GM12878 (cell line): Measurements from ENCODE around the gene PSORS1C1. TPM values are rescaled to one million over a fixed set of nuclear protein-coding genes. Genes with fewer than 3 reads are reported as not detected.

ENCODE experiments used
- ATAC-seq: fragments of 200-7000 bp; cut with Tn5 transposase; 3 replicates; pipeline ENCODE4 v1.9.1; 2020; ENCODE audit warnings: mild to moderate bottlenecking, moderate library complexity
- BruUV-seq: library from RNA; stranded (reverse); fragments of 400-500 nt; replicated peaks from 2 replicates; lab custom pipeline; 2021; lab: Mats Ljungman, UMichigan
- CTCF ChIA-PET: fragments of 300-600 bp; sonication (Branson Sonifier 250); formaldehyde crosslinking; extraction: SDS; loops from one replicate; lab custom pipeline; 2021; ENCODE audit warnings: inconsistent platforms; lab: Yijun Ruan, JAX
- POLR2A ChIA-PET: fragments of 350-600 bp; formaldehyde crosslinking; extraction: SDS; loops from one replicate; lab custom pipeline; 2021; ENCODE audit warnings: inconsistent platforms; lab: Charles Lee
- RAD21 ChIA-PET: fragments of 300-600 bp; sonication (Branson Sonifier 250); formaldehyde crosslinking; loops from one replicate; lab custom pipeline; 2023; ENCODE audit warnings: antibody characterized with exemption; ENCODE audit not compliant: unreplicated experiment; lab: Charles Lee
- SMC1A ChIA-PET: fragments of 300-600 bp; sonication (Branson Sonifier 250); formaldehyde crosslinking; loops from one replicate; lab custom pipeline; 2023; ENCODE audit not compliant: unreplicated experiment, uncharacterized antibody; lab: Charles Lee
- DNase-seq: peaks from one replicate; pipeline ENCODE4 v3.0.0-alpha.2; 2011; ENCODE audit warnings: low read depth, low spot score
- FAIRE-seq: peaks from 3 replicates; lab custom pipeline; 2011; peaks lifted over from hg19 to GRCh38; lab: Jason Lieb, UNC
- H2AFZ ChIP-seq: 2 replicates; pipeline ENCODE4 v1.6.0; 2011; ENCODE audit warnings: low read depth, low read length, control low read depth; ENCODE audit not compliant: control insufficient read depth
- H3K27ac ChIP-seq: 2 replicates; pipeline ENCODE4 v1.5.1; 2011; ENCODE audit warnings: control low read depth; ENCODE audit not compliant: control insufficient read depth, insufficient read depth
- H3K27me3 ChIP-seq, 2 experiments: replicated peaks in 1 of 2; 2 replicates each; pipeline versions ENCODE4 v1.6.0 to v1.6.1; 2011; ENCODE audit warnings: low read length in 1 of 2; ENCODE audit not compliant: control insufficient read depth in 2 of 2, insufficient read depth in 2 of 2
- H3K36me3 ChIP-seq, 2 experiments: 2 replicates each; pipeline ENCODE4 v1.5.1; 2011; ENCODE audit warnings: low read length in 1 of 2; ENCODE audit not compliant: control insufficient read depth in 2 of 2, insufficient read depth in 2 of 2
- H3K4me1 ChIP-seq: 2 replicates; pipeline ENCODE4 v1.6.1; 2011; ENCODE audit warnings: mild to moderate bottlenecking, low read length, moderate library complexity, mixed read lengths; ENCODE audit not compliant: control insufficient read depth, insufficient read depth
- H3K4me2 ChIP-seq: 2 replicates; pipeline ENCODE4 v1.6.0; 2011; ENCODE audit warnings: control low read depth; ENCODE audit not compliant: control insufficient read depth, insufficient read depth
- H3K4me3 ChIP-seq: fragments of 200-600 bp; sonication (generic); 2 replicates; pipeline ENCODE4 v1.5.1; 2016
- H3K79me2 ChIP-seq: 2 replicates; pipeline ENCODE4 v1.6.0; 2011; ENCODE audit warnings: low read length; ENCODE audit not compliant: control insufficient read depth, insufficient read depth
- H3K9ac ChIP-seq: 2 replicates; pipeline ENCODE4 v1.8.0; 2011; ENCODE audit warnings: low read length, control low read depth, mixed read lengths; ENCODE audit not compliant: control insufficient read depth, insufficient read depth
- H3K9me3 ChIP-seq: replicated peaks from 3 replicates; pipeline ENCODE4 v1.5.1; 2011; ENCODE audit warnings: mild to moderate bottlenecking, low read length; ENCODE audit not compliant: control insufficient read depth, insufficient read depth
- H4K20me1 ChIP-seq: 2 replicates; pipeline ENCODE4 v1.6.0; 2011; ENCODE audit not compliant: control insufficient read depth, insufficient read depth
- BRCA1 ChIP-seq: IDR thresholded peaks from 2 replicates; pipeline ENCODE4 v1.6.1; 2011; ENCODE audit warnings: low read depth, low read length, improper control_type of control experiment
- CREB1 ChIP-seq: IDR thresholded peaks from 2 replicates; pipeline ENCODE4 v1.6.1; 2012; ENCODE audit warnings: low read depth, mild to moderate bottlenecking, inconsistent platforms
- IKZF1 ChIP-seq: fragments of 450-650 bp; conservative IDR thresholded peaks from 2 replicates; pipeline ENCODE4 v1.6.1; 2017; ENCODE audit warnings: antibody characterized with exemption, mild to moderate bottlenecking
- KDM1A ChIP-seq: fragments of 200-600 bp; sonication (generic); IDR thresholded peaks from 2 replicates; pipeline ENCODE4 v1.6.1; 2016; ENCODE audit warnings: borderline replicate concordance
- KLF5 ChIP-seq: fragments of 450-650 bp; IDR thresholded peaks from 2 replicates; pipeline ENCODE4 v1.6.1; 2014; ENCODE audit warnings: mild to moderate bottlenecking; ENCODE audit not compliant: partially characterized antibody
- MEF2A ChIP-seq: IDR thresholded peaks from 2 replicates; pipeline ENCODE4 v1.6.1; 2011; ENCODE audit warnings: low read depth, mild to moderate bottlenecking, low read length, moderate library complexity; ENCODE audit not compliant: insufficient read depth
- MXI1 ChIP-seq: fragments of 150-350 bp; IDR thresholded peaks from 2 replicates; pipeline ENCODE4 v1.6.1; 2011; ENCODE audit warnings: low read depth, mild to moderate bottlenecking, inconsistent platforms, low read length, improper control_type of control experiment
- NFYA ChIP-seq: IDR thresholded peaks from 2 replicates; pipeline ENCODE4 v1.6.1; 2011; ENCODE audit warnings: low read depth, mild to moderate bottlenecking, low read length, improper control_type of control experiment, borderline replicate concordance
- ZZZ3 ChIP-seq: IDR thresholded peaks from 2 replicates; pipeline ENCODE4 v1.6.1; 2011; ENCODE audit warnings: low read depth; ENCODE audit not compliant: control insufficient read depth, insufficient read length
- WGBS: methylation state at CpG from one replicate; pipeline ENCODE4 v1.1.6; 2016; ENCODE audit warnings: low lambda C conversion rate; ENCODE audit not compliant: insufficient replicate concordance, insufficient coverage; ENCODE audit errors: missing lambda C conversion rate; 5-methylcytosine and 5-hydroxymethylcytosine counted together
- in situ Hi-C: fragments of 300-500 bp; cut with MboI; formaldehyde crosslinking; loops from 9 replicates; pipeline ENCODE4 v1.14.3; 2018; ENCODE audit warnings: mixed read lengths
- intact Hi-C: fragments of 100-400 bp; cut with micrococcal nuclease; formaldehyde crosslinking; loops from one replicate; pipeline ENCODE4 v1.14.2; 2022; ENCODE audit not compliant: unreplicated experiment
- polyA plus RNA-seq, 11 experiments: library from polyadenylated mRNA; depleted of rRNA in 4 of 11; unstranded in 6 of 11; stranded (reverse) in 5 of 11; fragments of >200 nt; fragmentation: Nextera tagmentation in 4 of 11; fragmentation: Illumina TruSeq in 1 of 11; extraction: Ambion mirVana in 4 of 11; extraction: Trizol in 1 of 11; gene quantifications; 1 replicate in 1 of 11; 2 replicates in 10 of 11; pipeline versions ENCODE4 v1.2.1 to v1.2.3, GENCODE V29; 2011 to 2016; ENCODE audit warnings: inconsistent platforms in 2 of 11, missing spikeins in 2 of 11, low read depth in 1 of 11
- total RNA-seq, 4 experiments: library from RNA; depleted of rRNA in 3 of 4; stranded (reverse); fragments of >200 nt in 3 of 4; fragmentation: Illumina TruSeq in 1 of 4; extraction: Trizol in 1 of 4; gene quantifications; 2 replicates each; pipeline versions ENCODE4 v1.2.1 to v1.2.3, GENCODE V29; 2013 to 2021

PSORS1C1 gene
- total and polyA plus RNA-seq, 10 of the 15 experiments (the other 5 are each of a cell fraction or from before 2014, with no cell fraction given) = 0.13 to 1.00 (median 0.20) TPM; not detected in 5

DNA sequence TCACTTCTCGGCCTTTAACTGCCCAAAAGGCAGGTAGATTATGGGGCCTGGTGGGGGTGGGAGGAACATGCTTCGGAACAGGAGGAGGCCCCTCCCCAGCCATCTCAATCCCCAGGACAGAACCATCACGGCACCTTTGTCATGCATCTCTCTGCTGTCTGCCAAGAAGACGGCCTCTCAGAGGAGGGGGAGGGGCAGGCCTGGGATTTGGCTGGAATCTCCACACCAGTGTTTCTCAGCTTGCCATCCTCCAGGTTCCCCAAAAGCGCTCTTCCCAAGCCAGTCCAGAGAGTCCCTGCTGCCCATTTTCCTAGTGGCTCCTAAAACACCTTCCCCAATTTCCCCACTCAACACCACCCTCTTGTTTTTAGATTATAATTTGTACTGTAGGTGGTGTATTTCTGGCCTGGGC, 58.4 kb downstream of the PSORS1C1 start:
- Histone ChIP-seq H2AFZ (no peak overlapping the region), H3K9me3 (no peaks in the 10 kb centered on the region), H3K4me3 (no peak overlapping the region), H3K79me2 (no peaks in the 10 kb centered on the region)
- SMC1A ChIA-PET = interaction anchor here (0.9 kb wide), 1 partner anchor 19 kb away, joined by 3 read pairs; no protein-coding TSS in a partner anchor
- CTCF ChIA-PET = no interaction called here
- no peak for FAIRE-seq
- TF ChIP-seq ZZZ3 (no peak), MEF2A (no peak), NFYA (no peak), BRCA1 (no peak), CREB1 (no peak), IKZF1 (no peak)
- TF ChIP-seq, all 136 proteins: peak for 0
- in situ Hi-C loops = no loop called here
- Histone ChIP-seq H3K27me3 (no peaks in the 10 kb centered on the region), H3K9ac (no peak overlapping the region), H3K4me2 (no peak overlapping the region), H3K27ac (no peak overlapping the region), H4K20me1 (no peaks in the 10 kb centered on the region), H3K4me1 (peaks cover under 1% of the 10 kb centered on the region), H3K36me3 (0 out of 4 replicates have a peak, but pooled peaks cover 0 to 2% of the 10 kb centered on the region in 2 experiments)
- DNase-seq = no peak
- WGBS = 70% methylated on average over 5 of the region's 5 CpGs
- intact Hi-C loops = no loop called here
- no peak for ATAC-seq
- POLR2A ChIA-PET = no interaction called here
- RAD21 ChIA-PET = no interaction called here
- no TSS peak for BruUV-seq

DNA sequence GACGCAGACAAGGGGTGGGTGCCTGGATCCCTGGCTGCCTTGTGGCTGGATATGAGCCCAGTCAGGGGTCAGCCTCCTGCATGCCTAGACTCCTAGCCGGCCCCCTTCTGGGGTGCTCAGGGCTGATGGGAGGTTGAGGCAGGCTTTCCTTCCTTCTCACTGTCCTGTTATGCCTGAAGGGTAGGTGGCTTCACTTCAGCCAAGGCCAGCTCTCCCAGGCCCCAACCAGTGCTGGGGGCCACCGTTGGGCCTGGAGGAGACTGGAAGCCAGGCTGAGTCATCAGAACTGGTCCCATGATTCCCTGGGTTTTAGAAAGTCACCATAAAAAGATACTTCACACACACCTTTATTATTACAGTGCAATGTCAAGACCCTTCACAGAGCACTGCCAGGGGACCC, 58.8 kb downstream of the PSORS1C1 start:
- Histone ChIP-seq H3K9me3 (no peaks in the 10 kb centered on the region), H4K20me1 (no peaks in the 10 kb centered on the region), H2AFZ (no peak overlapping the region), H3K4me1 (peaks cover 5% of the 10 kb centered on the region), H3K36me3 (0 out of 4 replicates have a peak, but pooled peaks cover 0 to 2% of the 10 kb centered on the region in 2 experiments), H3K27ac (no peak overlapping the region), H3K4me3 (no peak overlapping the region), H3K79me2 (no peaks in the 10 kb centered on the region), H3K4me2 (no peak overlapping the region), H3K9ac (no peak overlapping the region), H3K27me3 (no peaks in the 10 kb centered on the region)
- CTCF ChIA-PET = no interaction called here
- in situ Hi-C loops (no loop called here), intact Hi-C loops (no loop called here)
- SMC1A ChIA-PET = no interaction called here
- BruUV-seq = no TSS peak
- DNase-seq = no peak
- ATAC-seq = no peak
- 59% methylated on average over 3 of the region's 3 CpGs for WGBS
- RAD21 ChIA-PET = no interaction called here
- POLR2A ChIA-PET = no interaction called here
- TF ChIP-seq KLF5 (no peak), KDM1A (no peak), MXI1 (no peak)
- no peak for FAIRE-seq
